Measurements from ENCODE around the gene UPK3A. TPM values are rescaled to one million over a fixed set of nuclear protein-coding genes. Genes with fewer than 3 reads are reported as not detected.

Gene UPK3A
- total and polyA plus RNA-seq, 2 of the 8 experiments (the other 6 are each of a cell fraction or from before 2014, with no cell fraction given) = 0.35 to 1.7 TPM

DNA sequence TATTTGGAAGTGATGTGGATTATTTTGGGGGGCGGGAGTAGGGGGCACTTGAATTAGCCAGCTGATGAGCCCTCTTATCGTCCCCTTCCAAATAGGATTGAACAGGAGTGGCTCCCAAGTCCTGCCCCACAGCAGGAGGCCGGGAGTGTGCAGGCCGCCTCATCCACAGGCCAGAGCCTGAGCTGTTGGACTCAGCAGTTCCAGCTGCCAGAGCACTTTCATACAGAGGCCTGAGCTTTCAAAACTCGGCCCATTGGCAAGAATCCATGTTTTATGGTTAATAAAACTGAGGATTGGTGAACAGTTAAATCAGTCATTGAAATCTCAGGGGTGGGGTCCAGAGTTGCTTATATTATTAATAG, 34.6 kb downstream of the UPK3A start (continued):
- TF ChIP-seq CHD7 (IDR thresholded peaks at IDR 0.05; ENCODE audit: insufficient replicate concordance, low read length) (no peak), EZH2 (IDR thresholded peaks at IDR 0.05; ENCODE audit: low read depth, low read length, severe bottlenecking) (no peak), RBBP5 (IDR thresholded peaks at IDR 0.05; ENCODE audit: borderline replicate concordance, low read depth, low read length) (no peak), ZNF274 (IDR thresholded peaks at IDR 0.05; ENCODE audit: borderline replicate concordance, extremely low read depth, low read length) (no peak), CREB1 (IDR thresholded peaks at IDR 0.05) (no peak), YY1 (IDR thresholded peaks at IDR 0.05; ENCODE audit: low read depth, low read length) (no peak), SIRT6 (IDR thresholded peaks at IDR 0.05; ENCODE audit: low read length) (no peak)
- TF ChIP-seq, protein P1, sequence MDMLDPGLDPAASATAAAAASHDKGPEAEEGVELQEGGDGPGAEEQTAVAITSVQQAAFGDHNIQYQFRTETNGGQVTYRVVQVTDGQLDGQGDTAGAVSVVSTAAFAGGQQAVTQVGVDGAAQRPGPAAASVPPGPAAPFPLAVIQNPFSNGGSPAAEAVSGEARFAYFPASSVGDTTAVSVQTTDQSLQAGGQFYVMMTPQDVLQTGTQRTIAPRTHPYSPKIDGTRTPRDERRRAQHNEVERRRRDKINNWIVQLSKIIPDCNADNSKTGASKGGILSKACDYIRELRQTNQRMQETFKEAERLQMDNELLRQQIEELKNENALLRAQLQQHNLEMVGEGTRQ (IDR thresholded peaks at IDR 0.05; ENCODE audit: low read length) = no peak
